K562 (cell line): ENCODE measurements around the gene DNAAF8. TPM values are rescaled to one million over a fixed set of nuclear protein-coding genes. Genes with fewer than 3 reads are reported as not detected.

Experiments
- ARID4B ChIP-seq: sonication (generic); formaldehyde crosslinking; IDR thresholded peaks from 2 replicates; pipeline ENCODE4 v1.8.0; 2022; ENCODE audit warnings: mild to moderate bottlenecking, missing genetic modification reagents
- CBX1 ChIP-seq: sonication (generic); IDR thresholded peaks from 2 replicates; pipeline ENCODE4 v1.6.1; 2016; ENCODE audit warnings: antibody characterized with exemption, low read depth, mild to moderate bottlenecking
- FOXA3 ChIP-seq, 2 experiments: fragments of 450-650 bp in 1 of 2; sonication (generic) in 1 of 2; formaldehyde crosslinking; IDR thresholded peaks in 1 of 2; conservative IDR thresholded peaks in 1 of 2; 2 replicates each; pipeline versions ENCODE4 v1.4.0 to v1.8.0; 2020 to 2022; ENCODE audit warnings: mild to moderate bottlenecking in 2 of 2, missing genetic modification reagents in 1 of 2
- GMEB1 ChIP-seq: fragments of 250-450 bp; sonication (Bioruptor Pico); IDR thresholded peaks from 2 replicates; pipeline ENCODE4 v1.4.0; 2020; ENCODE audit warnings: mild to moderate bottlenecking
- NFIC ChIP-seq: fragments of 450-650 bp; IDR thresholded peaks from 2 replicates; pipeline ENCODE4 v1.6.1; 2017; ENCODE audit warnings: mild to moderate bottlenecking, inconsistent platforms
- PTBP1 ChIP-seq: fragments of 200-400 bp; formaldehyde crosslinking; IDR thresholded peaks from 2 replicates; pipeline ENCODE4 v1.6.1; 2017; ENCODE audit warnings: low read depth, low read length
- RBFOX2 ChIP-seq: fragments of 200-400 bp; formaldehyde crosslinking; IDR thresholded peaks from 2 replicates; pipeline ENCODE4 v1.6.1; 2017; ENCODE audit warnings: low read depth, mild to moderate bottlenecking, low read length, moderate library complexity
- ZFPM2 ChIP-seq: fragments of 250-450 bp; sonication (Bioruptor Pico); IDR thresholded peaks from 2 replicates; pipeline ENCODE4 v1.5.1; 2022; ENCODE audit warnings: mild to moderate bottlenecking
- ZNF174 ChIP-seq: fragments of 250-450 bp; sonication (Bioruptor Pico); IDR thresholded peaks from 2 replicates; pipeline ENCODE4 v1.4.0; 2020; ENCODE audit warnings: mild to moderate bottlenecking
- ZNF778 ChIP-seq: fragments of 450-650 bp; formaldehyde crosslinking; IDR thresholded peaks from 2 replicates; pipeline ENCODE4 v1.4.0; 2020; ENCODE audit warnings: mild to moderate bottlenecking, moderate library complexity
- polyA plus RNA-seq, 8 experiments: library from polyadenylated mRNA; depleted of rRNA in 4 of 8; stranded (reverse) in 5 of 8; unstranded in 3 of 8; fragments of >200 nt; fragmentation: Nextera tagmentation in 2 of 8; fragmentation: Illumina TruSeq in 1 of 8; extraction: Ambion mirVana in 2 of 8; extraction: Trizol in 1 of 8; gene quantifications; 2 replicates each; pipeline versions ENCODE4 v1.2.1 to v1.2.3, GENCODE V29; 2011 to 2014; ENCODE audit warnings: inconsistent platforms in 1 of 8, missing spikeins in 1 of 8
- total RNA-seq, 7 experiments: library from RNA; depleted of rRNA in 6 of 7; stranded (reverse); fragments of >200 nt in 6 of 7; fragmentation: Illumina TruSeq in 2 of 7; extraction: Trizol in 2 of 7; gene quantifications; 2 replicates each; pipeline versions ENCODE4 v1.2.1 to v1.2.3, GENCODE V29; 2011 to 2021; ENCODE audit warnings: low replicate concordance in 1 of 7
- TF ChIP-seq, protein P1 (sequence below): fragments of 450-650 bp; formaldehyde crosslinking; IDR thresholded peaks from 2 replicates; pipeline ENCODE4 v1.4.0; 2020; ENCODE audit warnings: mild to moderate bottlenecking, moderate library complexity
- TF ChIP-seq, protein P2 (sequence below): sonication (generic); formaldehyde crosslinking; IDR thresholded peaks from 2 replicates; pipeline ENCODE4 v1.8.0; 2023; ENCODE audit warnings: missing genetic modification reagents, mild to moderate bottlenecking, borderline replicate concordance
- TF ChIP-seq, protein P3 (sequence below): IDR thresholded peaks from 2 replicates; pipeline ENCODE4 v1.6.1; 2011; ENCODE audit not compliant: insufficient read length; ENCODE audit errors: extremely low read depth

DNAAF8 gene
- total and polyA plus RNA-seq, 9 of the 15 experiments (the other 6 are each of a cell fraction or from before 2014, with no cell fraction given): 0.04 to 0.12 (median 0.10) TPM; not detected in 6

- TF ChIP-seq GMEB1 (CRISPR knock-in tag) (peak; percentile 60; the same call in 1 of the 2 replicates), ARID4B (peak; percentile 89; the same call in 1 of the 2 replicates), FOXA3 (CRISPR knock-in tag; conservative IDR thresholded peaks at IDR 0.05 in 1 of 2, IDR thresholded peaks at IDR 0.05 in 1 of 2) (no peak), RBFOX2 (peak; percentile 90), ZNF778 (no peak), ZNF174 (CRISPR knock-in tag) (no peak), CBX1 (no peak), NFIC (peak; percentile 52; the same call in 1 of the 2 replicates), PTBP1 (no peak), ZFPM2 (CRISPR knock-in tag) (no peak)
- TF ChIP-seq, protein P1, sequence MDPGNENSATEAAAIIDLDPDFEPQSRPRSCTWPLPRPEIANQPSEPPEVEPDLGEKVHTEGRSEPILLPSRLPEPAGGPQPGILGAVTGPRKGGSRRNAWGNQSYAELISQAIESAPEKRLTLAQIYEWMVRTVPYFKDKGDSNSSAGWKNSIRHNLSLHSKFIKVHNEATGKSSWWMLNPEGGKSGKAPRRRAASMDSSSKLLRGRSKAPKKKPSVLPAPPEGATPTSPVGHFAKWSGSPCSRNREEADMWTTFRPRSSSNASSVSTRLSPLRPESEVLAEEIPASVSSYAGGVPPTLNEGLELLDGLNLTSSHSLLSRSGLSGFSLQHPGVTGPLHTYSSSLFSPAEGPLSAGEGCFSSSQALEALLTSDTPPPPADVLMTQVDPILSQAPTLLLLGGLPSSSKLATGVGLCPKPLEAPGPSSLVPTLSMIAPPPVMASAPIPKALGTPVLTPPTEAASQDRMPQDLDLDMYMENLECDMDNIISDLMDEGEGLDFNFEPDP (CRISPR knock-in tag): no peak
- TF ChIP-seq, protein P2, sequence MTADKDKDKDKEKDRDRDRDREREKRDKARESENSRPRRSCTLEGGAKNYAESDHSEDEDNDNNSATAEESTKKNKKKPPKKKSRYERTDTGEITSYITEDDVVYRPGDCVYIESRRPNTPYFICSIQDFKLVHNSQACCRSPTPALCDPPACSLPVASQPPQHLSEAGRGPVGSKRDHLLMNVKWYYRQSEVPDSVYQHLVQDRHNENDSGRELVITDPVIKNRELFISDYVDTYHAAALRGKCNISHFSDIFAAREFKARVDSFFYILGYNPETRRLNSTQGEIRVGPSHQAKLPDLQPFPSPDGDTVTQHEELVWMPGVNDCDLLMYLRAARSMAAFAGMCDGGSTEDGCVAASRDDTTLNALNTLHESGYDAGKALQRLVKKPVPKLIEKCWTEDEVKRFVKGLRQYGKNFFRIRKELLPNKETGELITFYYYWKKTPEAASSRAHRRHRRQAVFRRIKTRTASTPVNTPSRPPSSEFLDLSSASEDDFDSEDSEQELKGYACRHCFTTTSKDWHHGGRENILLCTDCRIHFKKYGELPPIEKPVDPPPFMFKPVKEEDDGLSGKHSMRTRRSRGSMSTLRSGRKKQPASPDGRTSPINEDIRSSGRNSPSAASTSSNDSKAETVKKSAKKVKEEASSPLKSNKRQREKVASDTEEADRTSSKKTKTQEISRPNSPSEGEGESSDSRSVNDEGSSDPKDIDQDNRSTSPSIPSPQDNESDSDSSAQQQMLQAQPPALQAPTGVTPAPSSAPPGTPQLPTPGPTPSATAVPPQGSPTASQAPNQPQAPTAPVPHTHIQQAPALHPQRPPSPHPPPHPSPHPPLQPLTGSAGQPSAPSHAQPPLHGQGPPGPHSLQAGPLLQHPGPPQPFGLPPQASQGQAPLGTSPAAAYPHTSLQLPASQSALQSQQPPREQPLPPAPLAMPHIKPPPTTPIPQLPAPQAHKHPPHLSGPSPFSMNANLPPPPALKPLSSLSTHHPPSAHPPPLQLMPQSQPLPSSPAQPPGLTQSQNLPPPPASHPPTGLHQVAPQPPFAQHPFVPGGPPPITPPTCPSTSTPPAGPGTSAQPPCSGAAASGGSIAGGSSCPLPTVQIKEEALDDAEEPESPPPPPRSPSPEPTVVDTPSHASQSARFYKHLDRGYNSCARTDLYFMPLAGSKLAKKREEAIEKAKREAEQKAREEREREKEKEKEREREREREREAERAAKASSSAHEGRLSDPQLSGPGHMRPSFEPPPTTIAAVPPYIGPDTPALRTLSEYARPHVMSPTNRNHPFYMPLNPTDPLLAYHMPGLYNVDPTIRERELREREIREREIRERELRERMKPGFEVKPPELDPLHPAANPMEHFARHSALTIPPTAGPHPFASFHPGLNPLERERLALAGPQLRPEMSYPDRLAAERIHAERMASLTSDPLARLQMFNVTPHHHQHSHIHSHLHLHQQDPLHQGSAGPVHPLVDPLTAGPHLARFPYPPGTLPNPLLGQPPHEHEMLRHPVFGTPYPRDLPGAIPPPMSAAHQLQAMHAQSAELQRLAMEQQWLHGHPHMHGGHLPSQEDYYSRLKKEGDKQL (CRISPR knock-in tag): no peak
- TF ChIP-seq, protein P3, sequence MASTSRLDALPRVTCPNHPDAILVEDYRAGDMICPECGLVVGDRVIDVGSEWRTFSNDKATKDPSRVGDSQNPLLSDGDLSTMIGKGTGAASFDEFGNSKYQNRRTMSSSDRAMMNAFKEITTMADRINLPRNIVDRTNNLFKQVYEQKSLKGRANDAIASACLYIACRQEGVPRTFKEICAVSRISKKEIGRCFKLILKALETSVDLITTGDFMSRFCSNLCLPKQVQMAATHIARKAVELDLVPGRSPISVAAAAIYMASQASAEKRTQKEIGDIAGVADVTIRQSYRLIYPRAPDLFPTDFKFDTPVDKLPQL: no peak
Measured at GRCh38 chr16:4693296-4693955, 40.9 kb upstream of the DNAAF8 start, which contains the start of gene NUDT16L1 (continued).
